GM21723 (cell line): ENCODE data around the gene BATF.
A peak's percentile ranks its signal among the peaks of the same experiment; 100 is the strongest.

ENCODE experiments used
- ATAC-seq: cut with Tn5 transposase; IDR thresholded peaks from one replicate; pipeline ENCODE4 v1.9.1; 2021; ENCODE audit warnings: mild to moderate bottlenecking, moderate library complexity; ENCODE audit not compliant: unreplicated experiment

Gene BATF

DNA sequence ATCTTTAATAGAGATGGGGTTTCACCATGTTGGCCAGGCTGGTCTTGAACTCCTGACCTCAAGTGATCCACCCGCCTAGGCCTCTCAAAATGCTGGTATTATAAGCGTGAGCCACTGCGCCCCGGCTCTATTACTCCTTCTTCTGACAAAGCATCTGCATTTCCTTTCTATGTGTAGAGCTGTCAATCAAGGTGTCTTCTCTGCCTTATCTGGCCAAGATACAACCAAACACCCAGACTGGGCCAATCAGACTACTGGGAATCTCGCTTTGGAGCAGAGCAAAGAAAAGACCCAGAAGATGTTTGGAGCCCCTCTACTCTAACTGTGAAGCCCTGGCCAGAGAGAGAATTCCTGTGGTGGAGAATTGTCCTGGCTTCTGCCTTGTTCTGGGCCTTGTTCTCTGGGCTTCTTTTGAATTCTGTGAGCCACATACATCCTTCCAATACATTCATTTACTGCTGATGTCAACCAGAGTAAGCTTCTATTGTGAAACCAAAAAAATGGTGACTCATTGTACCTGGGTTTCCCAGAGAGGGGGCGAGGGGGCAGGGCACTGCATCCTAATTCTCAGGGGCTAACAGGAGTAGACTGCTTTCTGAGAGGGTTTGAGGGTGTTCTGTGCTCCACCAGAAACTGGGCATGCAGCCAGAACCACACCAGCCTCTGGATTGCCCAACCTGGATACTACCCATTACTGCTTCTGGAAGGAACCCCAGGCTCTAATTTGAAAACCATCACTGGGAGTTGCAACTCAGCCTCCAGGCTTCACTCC lies 37.4 kb downstream of the BATF start:
- ATAC-seq: no peak

DNA sequence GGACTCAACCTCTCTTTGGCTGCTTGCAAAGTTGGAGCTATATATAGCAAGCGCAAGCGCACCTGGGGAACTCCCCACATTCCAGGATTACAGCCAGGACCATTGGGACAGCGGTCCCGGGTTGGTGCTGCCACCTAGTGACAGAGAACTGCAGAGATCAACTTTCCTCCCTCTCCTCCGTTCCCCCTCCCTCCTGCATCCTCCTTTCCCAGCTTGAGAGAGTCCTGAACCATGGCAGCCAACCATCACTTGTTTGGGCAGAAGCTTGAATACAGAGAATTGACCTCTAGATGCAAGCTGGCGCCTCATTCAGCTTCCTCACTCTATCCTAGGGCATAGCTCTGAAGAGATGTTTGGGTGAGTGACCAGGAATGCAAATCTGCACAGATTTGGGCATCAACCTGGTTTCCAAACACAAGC lies 38.8 kb downstream of the BATF start:
- ATAC-seq: no peak

DNA sequence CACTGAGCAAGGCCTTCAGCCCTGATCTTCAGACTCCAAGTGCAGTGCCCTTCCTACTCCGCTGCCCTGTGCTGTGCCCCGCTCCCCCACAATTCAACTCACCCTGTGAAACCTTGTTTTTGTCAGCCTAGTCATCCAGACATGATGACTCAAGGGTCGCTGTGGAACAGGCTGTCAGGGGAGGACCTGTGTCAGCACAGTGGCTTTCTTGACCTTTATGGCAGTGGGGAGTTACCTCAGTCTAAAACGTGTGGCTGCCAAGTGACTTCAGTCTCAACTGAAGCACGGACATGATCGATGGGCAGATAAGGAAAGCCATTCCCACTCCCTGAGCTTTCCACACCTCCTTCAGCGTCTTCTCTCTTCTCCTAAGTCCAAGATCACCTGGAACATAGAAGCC lies 39.8 kb downstream of the BATF start:
- ATAC-seq: no peak

- no peak for ATAC-seq
Observed at GRCh38 chr14:75562489-75562888, 40.2 kb downstream of the BATF start.

DNA sequence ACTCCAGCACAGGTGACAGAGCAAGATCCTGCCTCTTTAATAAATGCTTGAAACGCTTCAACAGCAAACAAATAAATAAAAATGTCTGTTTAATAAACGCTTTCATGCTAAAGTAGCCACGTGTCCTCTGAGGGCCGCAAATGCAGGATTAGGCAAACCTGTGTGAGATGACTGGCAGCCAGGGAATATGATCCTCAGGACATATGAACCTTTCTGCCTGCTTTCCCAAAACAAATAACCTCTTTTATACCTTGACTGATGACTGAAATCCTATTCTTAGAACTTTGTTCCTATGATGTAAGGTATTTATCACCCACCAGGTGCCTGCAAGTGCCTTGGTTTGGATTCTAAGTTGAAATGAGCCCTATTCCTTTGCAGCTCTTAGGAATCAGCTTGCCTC lies 41.7 kb downstream of the BATF start:
- ATAC-seq: no peak

GRCh38 chr14:75565056-75565455 lies 42.8 kb downstream of the BATF start:
- no peak for ATAC-seq

- no peak for ATAC-seq
Observed at GRCh38 chr14:75566321-75566720, 44.1 kb downstream of the BATF start.

DNA sequence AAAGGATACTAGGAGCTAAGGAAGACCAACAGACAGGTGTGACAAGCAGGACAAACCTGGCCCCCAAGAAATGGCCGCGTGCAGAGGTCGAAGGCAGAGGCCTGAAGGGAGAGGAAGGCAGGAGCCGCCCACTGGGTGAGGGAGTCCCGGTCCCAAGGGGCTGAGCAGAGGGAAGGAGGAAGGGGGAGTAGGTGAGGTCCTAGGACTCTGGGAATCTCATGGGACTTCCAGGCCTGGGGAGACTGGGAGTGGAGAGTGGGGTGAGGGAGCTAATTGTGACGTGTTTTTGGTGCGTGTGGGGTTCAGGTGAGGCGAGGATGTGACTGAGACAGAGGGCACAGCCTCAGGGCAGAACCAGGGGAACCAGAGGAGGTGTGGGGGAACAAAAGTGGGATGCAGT lies 44.5 kb downstream of the BATF start:
- no peak for ATAC-seq

- no peak for ATAC-seq
Observed at GRCh38 chr14:75568140-75568539, 45.9 kb downstream of the BATF start.

GRCh38 chr14:75568791-75569190 lies 46.5 kb downstream of the BATF start:
- no peak for ATAC-seq

- no peak for ATAC-seq
Observed at GRCh38 chr14:75570797-75571196, 48.5 kb downstream of the BATF start.

DNA sequence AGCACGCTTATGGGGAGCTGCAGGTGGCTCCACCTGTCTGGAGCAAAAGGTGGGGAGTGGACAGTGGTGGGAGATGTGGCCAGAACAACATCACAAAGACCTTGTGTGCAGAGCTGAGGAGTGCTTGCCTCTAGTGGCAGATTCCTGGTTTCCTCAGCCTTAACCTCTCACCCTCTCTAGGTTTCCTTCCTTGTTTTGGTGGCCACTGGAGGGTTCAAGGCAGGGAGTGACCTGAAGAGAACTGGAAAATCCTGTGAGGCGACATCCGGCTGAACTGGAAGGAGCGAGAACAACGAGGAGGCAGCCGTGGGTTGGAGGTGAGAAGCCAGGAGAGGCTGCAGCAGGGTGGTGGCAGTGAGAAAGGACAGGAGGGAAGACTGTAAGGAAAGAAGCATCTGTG lies 49.8 kb downstream of the BATF start:
- no peak for ATAC-seq

GRCh38 chr14:75577090-75577489 lies 54.8 kb downstream of the BATF start:
- no peak for ATAC-seq

- ATAC-seq: peak; percentile 83
Observed at GRCh38 chr14:75577729-75578101, 55.4 kb downstream of the BATF start.

GRCh38 chr14:75578102-75578785 lies 56.0 kb downstream of the BATF start, which contains the start of gene FLVCR2:
TSS of gene FLVCR2 (plus strand) at chr14:75578620. CDS start at chr14:75578973, 353 bp downstream.
- ATAC-seq: peak; percentile 48

DNA sequence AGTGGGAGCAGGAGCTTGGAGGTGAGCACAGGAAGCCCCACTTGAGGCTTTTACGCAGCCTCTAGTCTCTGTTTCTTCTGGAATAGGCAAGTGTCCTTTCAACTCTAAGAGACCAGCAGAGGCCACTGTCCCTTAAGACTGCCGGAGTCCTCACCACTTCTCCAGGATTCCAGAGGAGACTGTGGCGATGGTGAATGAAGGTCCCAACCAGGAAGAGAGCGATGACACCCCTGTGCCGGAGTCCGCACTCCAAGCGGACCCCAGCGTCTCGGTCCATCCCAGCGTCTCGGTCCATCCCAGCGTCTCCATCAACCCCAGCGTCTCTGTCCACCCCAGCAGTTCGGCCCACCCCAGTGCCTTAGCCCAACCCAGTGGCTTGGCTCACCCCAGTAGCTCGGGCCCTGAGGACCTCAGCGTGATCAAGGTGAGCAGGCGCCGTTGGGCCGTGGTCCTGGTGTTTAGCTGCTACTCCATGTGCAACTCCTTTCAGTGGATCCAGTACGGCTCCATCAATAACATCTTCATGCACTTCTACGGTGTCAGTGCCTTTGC lies 56.6 kb downstream of the BATF start:
- ATAC-seq: peak; percentile 10

- ATAC-seq: no peak
Observed at GRCh38 chr14:75579338-75579864, 57.1 kb downstream of the BATF start.

- no peak for ATAC-seq
Observed at GRCh38 chr14:75579882-75580281, 57.6 kb downstream of the BATF start.

DNA sequence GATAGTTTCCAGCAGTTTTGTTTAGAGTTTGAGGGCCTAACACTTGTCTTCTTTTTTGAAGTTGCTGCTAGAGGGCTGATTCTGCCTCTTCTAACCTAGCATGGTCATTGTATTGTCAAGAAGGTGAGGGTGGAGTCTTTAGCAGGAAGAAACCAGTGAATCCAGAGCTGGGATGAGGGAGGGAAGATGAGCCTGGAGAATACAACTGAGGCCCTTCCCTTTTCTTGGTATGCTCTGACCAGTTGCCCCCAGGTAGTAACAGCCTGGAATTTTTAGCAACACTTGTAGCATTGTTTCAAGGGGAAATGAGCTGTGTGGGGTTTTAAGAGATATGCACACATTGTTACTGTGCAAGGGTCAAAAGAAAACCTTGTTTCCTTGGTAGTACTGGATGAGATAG lies 65.1 kb downstream of the BATF start:
- no peak for ATAC-seq

GRCh38 chr14:75589931-75590330 lies 67.7 kb downstream of the BATF start:
- no peak for ATAC-seq

GRCh38 chr14:75591331-75591946 lies 69.2 kb downstream of the BATF start:
- no peak for ATAC-seq
